Activated T-cell treated with anti-CD3 and anti-CD28 coated beads for 24 hours (primary cell): ENCODE results near the gene IFT81.
"Not testable (repeated sequence)": the region's sequence is repeated elsewhere in the genome, so short reads cannot be mapped to it uniquely, and the experiment has no call there.

ENCODE experiments used
- DNase-seq: peaks from one replicate; pipeline ENCODE4 v3.0.0-alpha.2; 2020; ENCODE audit warnings: low read depth

The IFT81 gene

GRCh38 chr12:110247340-110248095, 123.4 kb downstream of the IFT81 start:
- DNase-seq: no peak

- no peak for DNase-seq
Observed at GRCh38 chr12:110248096-110248447, 123.9 kb downstream of the IFT81 start.

- DNase-seq: no peak
Observed at GRCh38 chr12:110249105-110249504, 124.9 kb downstream of the IFT81 start.

- DNase-seq: no peak
Observed at GRCh38 chr12:110249716-110250225, 125.6 kb downstream of the IFT81 start.

GRCh38 chr12:110251381-110251780, 127.2 kb downstream of the IFT81 start:
- DNase-seq: no peak

GRCh38 chr12:110252716-110253115, 128.6 kb downstream of the IFT81 start:
- DNase-seq: no peak

- DNase-seq: no peak
Observed at GRCh38 chr12:110253176-110253575, 129.0 kb downstream of the IFT81 start.

- DNase-seq: no peak
Observed at GRCh38 chr12:110254971-110255540, 130.9 kb downstream of the IFT81 start.

- DNase-seq: not testable (repeated sequence)
Observed at GRCh38 chr12:110255890-110256456, 131.8 kb downstream of the IFT81 start.

GRCh38 chr12:110256780-110257431, 132.7 kb downstream of the IFT81 start:
- no peak for DNase-seq

GRCh38 chr12:110258466-110258865, 134.3 kb downstream of the IFT81 start:
- DNase-seq: no peak

GRCh38 chr12:110262442-110263388, 138.6 kb downstream of the IFT81 start:
- no peak for DNase-seq

- DNase-seq: no peak
Observed at GRCh38 chr12:110266381-110266960, 142.3 kb downstream of the IFT81 start.

- no peak for DNase-seq
Observed at GRCh38 chr12:110266980-110267620, 142.9 kb downstream of the IFT81 start.
